IPS-20b (cell line): ENCODE measurements around the gene MAPK11.
A peak's percentile ranks its signal among the peaks of the same experiment; 100 is the strongest.

Experiments used
- H3K27ac ChIP-seq: one replicate; pipeline ENCODE4 v1.5.1; 2013; ENCODE audit warnings: low read length
- H3K27me3 ChIP-seq: 2 replicates; pipeline ENCODE4 v1.6.1; 2013; ENCODE audit warnings: mild to moderate bottlenecking, low read length, inconsistent platforms; ENCODE audit not compliant: insufficient read depth
- H3K36me3 ChIP-seq: 2 replicates; pipeline ENCODE4 v1.6.1; 2013; ENCODE audit warnings: low read depth, mild to moderate bottlenecking, inconsistent platforms, low read length, moderate library complexity; ENCODE audit not compliant: insufficient read depth
- H3K4me1 ChIP-seq: 2 replicates; pipeline ENCODE4 v1.6.1; 2013; ENCODE audit warnings: mild to moderate bottlenecking, control low read depth, inconsistent platforms, low read length, moderate library complexity; ENCODE audit not compliant: insufficient read depth
- H3K4me3 ChIP-seq: 2 replicates; pipeline ENCODE4 v1.5.1; 2013; ENCODE audit warnings: mild to moderate bottlenecking, low read length, inconsistent platforms
- H3K9ac ChIP-seq: 2 replicates; pipeline ENCODE4 v1.6.1; 2013; ENCODE audit warnings: low read depth, mild to moderate bottlenecking, inconsistent platforms, low read length, moderate library complexity
- H3K9me3 ChIP-seq: 2 replicates; pipeline ENCODE4 v1.6.1; 2013; ENCODE audit warnings: mild to moderate bottlenecking, low read depth, low read length, inconsistent platforms; ENCODE audit not compliant: insufficient read depth

Gene MAPK11

GRCh38 chr22:50253941-50254340 lies 16.2 kb downstream of the MAPK11 start:
- no peaks in the 10 kb centered on the region for H3K9me3 ChIP-seq
- no peaks in the 10 kb centered on the region for H3K27me3 ChIP-seq
- no peak overlapping the region for H3K4me3 ChIP-seq
- H3K4me1 ChIP-seq: no peaks in the 10 kb centered on the region; the same call in 1 of the 2 replicates
- H3K27ac ChIP-seq: no peak overlapping the region
- no peak overlapping the region for H3K9ac ChIP-seq
- no peaks in the 10 kb centered on the region for H3K36me3 ChIP-seq

- no peaks in the 10 kb centered on the region for H3K36me3 ChIP-seq
- H3K27ac ChIP-seq: no peak overlapping the region
- no peaks in the 10 kb centered on the region for H3K9me3 ChIP-seq
- H3K9ac ChIP-seq: no peak overlapping the region
- no peak overlapping the region for H3K4me3 ChIP-seq
- H3K27me3 ChIP-seq: no peaks in the 10 kb centered on the region
- no peaks in the 10 kb centered on the region; the same call in 1 of the 2 replicates for H3K4me1 ChIP-seq
Measured at GRCh38 chr22:50253046-50253915, 16.9 kb downstream of the MAPK11 start.

- H3K4me3 ChIP-seq: peak overlapping the region; percentile 77; the same call in 1 of the 2 replicates
- no peaks in the 10 kb centered on the region for H3K36me3 ChIP-seq
- H3K27me3 ChIP-seq: no peaks in the 10 kb centered on the region
- no peak overlapping the region for H3K9ac ChIP-seq
- H3K27ac ChIP-seq: no peak overlapping the region
- no peaks in the 10 kb centered on the region for H3K9me3 ChIP-seq
- no peaks in the 10 kb centered on the region; the same call in 1 of the 2 replicates for H3K4me1 ChIP-seq
Measured at GRCh38 chr22:50252082-50253045, 17.8 kb downstream of the MAPK11 start.

DNA sequence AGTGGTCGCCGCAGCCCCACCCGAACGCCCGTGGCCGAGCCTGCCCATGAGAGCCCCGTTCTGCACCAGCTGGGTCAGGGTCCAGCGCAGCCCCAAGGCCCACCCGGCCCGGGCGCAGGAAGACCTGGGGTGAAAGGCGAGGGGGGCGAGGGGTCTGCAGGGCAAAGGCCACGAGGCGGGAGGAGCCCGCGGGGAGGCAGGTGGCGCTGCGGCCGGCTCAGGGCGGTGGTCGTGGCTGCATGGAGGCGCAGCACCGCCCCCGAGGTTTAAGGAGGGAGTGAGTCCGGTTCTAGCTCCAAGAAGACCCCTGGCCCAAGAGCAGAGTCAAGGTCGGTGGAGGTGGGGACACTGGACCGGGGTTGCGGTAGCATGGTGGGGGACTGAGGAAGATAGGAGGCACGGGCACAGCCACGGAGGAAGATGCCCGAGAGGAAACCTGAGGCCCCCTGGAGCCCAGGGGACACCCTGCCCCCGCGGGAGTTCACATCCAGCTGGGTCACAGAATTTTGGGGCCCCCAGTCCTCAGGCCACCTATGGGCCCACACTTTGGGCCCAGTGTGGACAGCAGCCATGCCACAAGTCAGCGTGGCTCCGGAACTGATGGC lies 18.6 kb downstream of the MAPK11 start:
- no peaks in the 10 kb centered on the region for H3K27me3 ChIP-seq
- no peak overlapping the region for H3K27ac ChIP-seq
- peak overlapping the region; percentile 77; the same call in 1 of the 2 replicates for H3K4me3 ChIP-seq
- no peaks in the 10 kb centered on the region; the same call in 1 of the 2 replicates for H3K4me1 ChIP-seq
- no peaks in the 10 kb centered on the region for H3K9me3 ChIP-seq
- peak overlapping the region; percentile 41; the same call in 1 of the 2 replicates for H3K9ac ChIP-seq
- peaks cover 6% of the 10 kb centered on the region; the same call in 1 of the 2 replicates for H3K36me3 ChIP-seq

DNA sequence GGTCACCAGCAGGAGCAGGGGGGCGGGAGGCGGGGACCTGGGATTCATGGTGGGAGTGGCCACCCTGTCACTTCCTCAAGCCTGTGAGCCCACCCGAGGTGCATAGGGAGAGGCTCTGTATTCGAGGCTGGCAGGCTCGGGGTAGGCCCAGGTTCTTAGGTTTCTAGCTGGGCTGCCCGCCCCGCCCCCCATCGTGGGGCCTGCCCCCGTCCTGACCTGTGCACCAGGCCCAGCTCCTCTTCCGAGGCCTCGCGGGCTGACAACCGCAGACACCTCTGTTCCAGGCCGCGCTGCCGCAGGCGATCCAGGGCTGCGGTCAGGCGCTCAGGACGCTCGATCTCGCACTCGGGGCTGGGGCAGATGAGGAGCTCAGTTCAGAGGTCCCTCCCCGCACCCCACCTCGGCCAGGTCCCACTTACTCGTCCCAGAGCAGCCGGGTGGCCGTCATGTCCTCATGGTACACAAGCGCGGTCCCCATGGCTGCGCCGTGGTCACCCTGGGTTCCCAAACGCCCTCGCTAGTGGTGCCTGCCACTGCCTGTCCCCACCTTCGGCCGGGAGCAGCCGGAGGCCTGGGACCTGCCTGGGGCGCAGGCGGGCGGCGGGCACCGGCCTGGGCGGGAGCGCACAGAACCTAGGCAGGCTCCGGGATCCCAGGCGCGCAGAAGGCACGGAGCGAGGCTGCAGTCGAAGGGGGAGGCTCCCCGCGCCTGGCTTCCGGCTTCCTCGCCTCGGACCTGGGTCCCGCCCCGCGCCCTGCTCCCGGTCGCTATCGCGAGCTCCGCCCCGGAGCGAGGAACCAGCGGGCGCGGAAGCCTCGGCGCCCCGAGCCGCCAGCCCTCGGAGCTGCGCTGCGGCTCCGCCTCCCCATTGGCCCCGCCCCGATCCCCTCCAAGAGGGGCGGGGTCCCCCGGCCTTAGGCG lies 19.4 kb downstream of the MAPK11 start, which contains the start of gene HDAC10:
TSS of gene HDAC10 (minus strand) at position 711 of the 922 bp plus-strand sequence. CDS start at position 478, 233 bp downstream.
- Histone ChIP-seq H3K27me3 (no peaks in the 10 kb centered on the region), H3K27ac (no peak within 1 kb of the TSS), H3K9me3 (no peaks in the 10 kb centered on the region), H3K36me3 (peaks cover 9% of the 10 kb centered on the region; the same call in 1 of the 2 replicates), H3K9ac (peak within 1 kb of the TSS; percentile 70; the same call in 1 of the 2 replicates), H3K4me3 (peak within 1 kb of the TSS; percentile 77), H3K4me1 (no peaks in the 10 kb centered on the region; the same call in 1 of the 2 replicates)

GRCh38 chr22:50250249-50250554 lies 20.0 kb downstream of the MAPK11 start:
- Histone ChIP-seq H3K27ac (no peak overlapping the region), H3K4me3 (peak overlapping the region; percentile 77), H3K27me3 (no peaks in the 10 kb centered on the region), H3K9me3 (no peaks in the 10 kb centered on the region), H3K9ac (no peak overlapping the region), H3K4me1 (no peaks in the 10 kb centered on the region; the same call in 1 of the 2 replicates), H3K36me3 (peaks cover 9% of the 10 kb centered on the region; the same call in 1 of the 2 replicates)

DNA sequence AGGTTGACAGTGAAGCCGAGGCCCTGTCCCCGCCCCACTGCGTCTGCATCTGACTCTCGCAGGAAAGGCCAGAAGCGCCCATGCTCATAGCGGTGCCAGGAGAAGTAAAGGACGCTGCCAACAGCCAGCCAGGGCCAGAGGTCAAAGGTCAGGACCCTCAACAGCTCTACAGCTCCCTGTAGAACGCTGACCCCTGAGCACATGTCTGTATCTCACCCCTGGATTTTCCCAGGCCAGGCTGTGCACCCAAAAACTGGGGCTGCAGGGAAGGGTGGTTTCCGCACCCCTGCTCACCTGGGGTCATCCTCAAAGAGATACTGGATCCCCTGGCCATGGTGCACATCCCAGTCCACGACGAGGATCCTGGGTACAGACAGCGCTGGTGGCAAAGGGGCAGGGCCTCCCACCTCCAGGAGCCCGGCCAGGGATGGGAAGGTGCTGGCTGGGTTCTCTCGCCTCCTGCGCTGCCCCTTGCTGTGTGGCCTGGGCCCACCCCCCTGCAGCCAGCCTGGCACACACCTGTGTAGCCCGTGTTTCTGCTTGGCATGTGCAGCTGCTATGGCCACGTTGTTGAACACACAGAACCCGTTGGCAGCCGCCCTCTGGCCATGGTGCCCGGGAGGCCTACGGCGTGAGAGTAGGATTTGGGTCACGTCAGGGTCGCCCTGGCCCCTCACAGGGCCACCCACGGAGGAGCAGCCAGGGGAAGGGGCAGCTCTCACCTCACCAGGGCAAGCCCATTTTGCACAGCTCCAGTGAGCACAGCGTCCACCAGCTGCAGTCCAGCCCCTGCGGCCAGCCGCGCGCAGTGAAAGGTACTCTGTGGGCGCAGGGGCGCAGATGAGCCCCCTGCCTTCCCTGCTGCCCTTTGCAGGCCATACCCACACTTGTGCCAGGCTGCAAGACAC lies 20.6 kb downstream of the MAPK11 start:
- Histone ChIP-seq H3K36me3 (peaks cover 9% of the 10 kb centered on the region; the same call in 1 of the 2 replicates), H3K4me1 (no peaks in the 10 kb centered on the region; the same call in 1 of the 2 replicates), H3K27ac (no peak overlapping the region), H3K9me3 (no peaks in the 10 kb centered on the region), H3K9ac (no peak overlapping the region), H3K4me3 (peak overlapping the region; percentile 77; the same call in 1 of the 2 replicates), H3K27me3 (no peaks in the 10 kb centered on the region)

DNA sequence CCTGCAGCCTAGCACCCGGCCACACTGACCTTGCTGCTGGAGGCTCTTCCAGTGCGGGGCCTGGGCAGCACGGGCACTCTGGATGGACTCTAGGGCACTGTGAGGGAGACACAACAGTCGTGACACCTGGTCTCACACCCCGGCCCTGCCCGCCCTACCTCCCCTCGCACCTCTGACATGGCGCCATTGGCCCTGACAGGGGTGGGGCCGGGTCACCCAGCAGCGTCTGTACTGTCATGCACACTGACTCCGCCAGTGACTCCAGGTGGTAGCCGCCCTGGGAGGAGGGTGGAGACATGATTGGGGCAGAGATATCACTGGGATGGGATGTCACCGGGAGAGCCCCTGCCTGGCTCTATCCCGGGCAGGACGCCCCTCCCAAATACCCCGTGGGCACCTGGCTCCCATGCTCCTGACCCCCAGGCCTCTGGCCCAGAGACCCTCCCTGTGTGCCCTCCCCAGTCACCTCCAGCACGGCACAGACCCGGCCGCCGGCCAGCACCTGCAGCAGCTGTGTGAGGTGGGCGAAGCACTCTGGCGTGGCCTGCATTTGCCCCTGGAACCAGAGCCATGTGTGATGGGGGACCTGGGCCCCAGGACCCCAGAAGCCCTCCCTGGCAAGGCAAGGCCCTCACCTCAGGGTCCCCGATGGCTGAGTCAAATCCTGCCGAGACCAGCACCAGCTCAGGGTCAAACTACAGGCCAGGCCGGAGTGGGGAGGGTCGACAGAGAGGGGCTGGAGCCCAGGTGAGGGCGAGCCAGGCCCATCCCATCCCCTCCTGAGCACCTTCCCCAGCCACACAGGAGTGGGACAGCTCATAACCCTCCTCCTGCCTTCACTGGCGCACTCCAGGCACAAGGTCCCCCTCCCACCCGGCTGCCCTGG lies 21.7 kb downstream of the MAPK11 start:
- Histone ChIP-seq H3K27me3 (no peaks in the 10 kb centered on the region), H3K9me3 (no peaks in the 10 kb centered on the region), H3K36me3 (peaks cover 9% of the 10 kb centered on the region; the same call in 1 of the 2 replicates), H3K27ac (no peak overlapping the region), H3K9ac (no peak overlapping the region), H3K4me1 (no peaks in the 10 kb centered on the region; the same call in 1 of the 2 replicates), H3K4me3 (no peak overlapping the region; the same call in 1 of the 2 replicates)

GRCh38 chr22:50247748-50248147 lies 22.4 kb downstream of the MAPK11 start:
- Histone ChIP-seq H3K4me3 (no peak overlapping the region; the same call in 1 of the 2 replicates), H3K9me3 (no peaks in the 10 kb centered on the region), H3K27ac (no peak overlapping the region), H3K4me1 (no peaks in the 10 kb centered on the region; the same call in 1 of the 2 replicates), H3K36me3 (peaks cover 9% of the 10 kb centered on the region; the same call in 1 of the 2 replicates), H3K27me3 (no peaks in the 10 kb centered on the region), H3K9ac (no peak overlapping the region)
